ENCODE measurements around the gene KIF26B. TPM values are rescaled to one million over a fixed set of nuclear protein-coding genes. Genes with fewer than 3 reads are reported as not detected.

Gene KIF26B
- total and polyA plus RNA-seq, 10 of the 15 experiments (the other 5 are each of a cell fraction or from before 2014, with no cell fraction given) = 0.35 to 11.6 (median 2.2) TPM

- no peak for TF ChIP-seq BCLAF1 (IDR thresholded peaks at IDR 0.05)
- no peak for TF ChIP-seq NR2C2 (IDR thresholded peaks at IDR 0.05; ENCODE audit: borderline replicate concordance, control insufficient read depth, insufficient read length, low read depth)
- no peak for TF ChIP-seq CEBPZ (IDR thresholded peaks at IDR 0.05; ENCODE audit: low read depth, low read length)
Measured at GRCh38 chr1:245266105-245266504, 111.3 kb downstream of the KIF26B start (continued).

GRCh38 chr1:245270063-245270462 lies 115.3 kb downstream of the KIF26B start:
- in situ Hi-C loops (cut with MboI) (no loop called here), intact Hi-C loops (cut with micrococcal nuclease; ENCODE audit: unreplicated experiment) (loop anchor here (10.0 kb wide), 1 partner anchor 115 kb away; the partner anchor contains the start of gene KIF26B)
- H3K9me3 ChIP-seq (replicated peaks; ENCODE audit: control insufficient read depth, insufficient read depth, low read length) = no peaks in the 10 kb centered on the region
- ChIA-PET RAD21 (ENCODE audit: unreplicated experiment) (no interaction called here), SMC1A (ENCODE audit: uncharacterized antibody, unreplicated experiment) (no interaction called here), CTCF (no interaction called here), POLR2A (no interaction called here)
- H3K27ac ChIP-seq (ENCODE audit: control insufficient read depth, insufficient read depth) = no peak overlapping the region
- H3K4me1 ChIP-seq (ENCODE audit: control insufficient read depth, insufficient read depth, low read length) = no peaks in the 10 kb centered on the region
- no peak overlapping the region for H3K4me3 ChIP-seq
- no peak overlapping the region for H3K4me2 ChIP-seq (ENCODE audit: control insufficient read depth, insufficient read depth)
- FAIRE-seq (no peak), DNase-seq (ENCODE audit: low read depth, low spot score) (no peak), ATAC-seq (no peak)
- H3K79me2 ChIP-seq (ENCODE audit: control insufficient read depth, insufficient read depth, low read length) = no peaks in the 10 kb centered on the region
- H3K36me3 ChIP-seq (ENCODE audit: control insufficient read depth in 2 of 2, insufficient read depth in 2 of 2, low read length in 1 of 2) = no peaks in the 10 kb centered on the region
- no peak overlapping the region for H2AFZ ChIP-seq (ENCODE audit: control insufficient read depth, low read depth, low read length)
- no TSS peak for BruUV-seq (replicated peaks)
- H3K9ac ChIP-seq (ENCODE audit: control insufficient read depth, insufficient read depth, low read length) = no peak overlapping the region
- H4K20me1 ChIP-seq (ENCODE audit: control insufficient read depth, insufficient read depth) = no peaks in the 10 kb centered on the region
- H3K27me3 ChIP-seq (replicated peaks in 1 of 2; ENCODE audit: control insufficient read depth in 2 of 2, insufficient read depth in 2 of 2, low read length in 1 of 2) = no peaks in the 10 kb centered on the region
- TF ChIP-seq BRCA1 (IDR thresholded peaks at IDR 0.05; ENCODE audit: low read depth, low read length) = no peak
- TF ChIP-seq MTA3 (IDR thresholded peaks at IDR 0.05; ENCODE audit: borderline replicate concordance, low read length) = no peak
- no peak for TF ChIP-seq ELK1 (IDR thresholded peaks at IDR 0.05; ENCODE audit: low read depth, low read length)
